Measurements from ENCODE around the gene ADRA2C.

DNA sequence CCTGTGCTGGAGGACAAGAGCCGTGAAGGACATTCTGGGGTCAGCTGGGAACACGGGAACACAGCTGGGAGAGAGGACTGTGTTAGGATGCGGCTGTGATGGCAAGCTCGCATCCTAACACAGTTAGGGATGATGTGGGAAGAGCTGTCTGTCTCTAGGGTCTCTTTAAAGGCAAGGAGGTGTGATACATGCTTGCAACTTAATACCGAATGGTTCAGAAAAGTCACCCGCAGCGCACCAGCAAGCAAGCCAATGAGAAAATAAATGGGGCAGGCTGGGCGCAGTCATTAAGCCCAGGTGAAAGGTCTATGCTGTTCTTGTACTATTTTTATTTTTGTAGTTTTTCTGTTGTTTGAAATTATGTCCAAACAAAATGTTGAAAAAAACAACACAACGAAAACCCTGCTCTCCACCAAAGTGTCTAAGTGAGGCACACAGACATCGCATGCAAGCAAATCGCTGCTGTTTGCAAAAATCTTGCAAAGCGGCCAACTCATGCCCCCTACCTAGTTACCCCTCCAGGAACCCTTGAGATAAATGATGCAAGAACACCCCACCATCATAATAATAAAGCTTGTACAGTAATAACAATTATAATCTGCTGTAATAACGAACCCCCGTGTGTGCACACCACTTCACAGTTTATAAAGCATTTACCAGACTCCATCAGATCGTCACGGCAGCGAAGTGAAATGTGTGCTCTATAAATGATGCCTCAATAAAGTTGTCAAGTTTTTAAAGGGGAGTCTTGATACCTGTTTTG is 17.9 kb upstream of the ADRA2C start:
- TF ChIP-seq, protein P1, sequence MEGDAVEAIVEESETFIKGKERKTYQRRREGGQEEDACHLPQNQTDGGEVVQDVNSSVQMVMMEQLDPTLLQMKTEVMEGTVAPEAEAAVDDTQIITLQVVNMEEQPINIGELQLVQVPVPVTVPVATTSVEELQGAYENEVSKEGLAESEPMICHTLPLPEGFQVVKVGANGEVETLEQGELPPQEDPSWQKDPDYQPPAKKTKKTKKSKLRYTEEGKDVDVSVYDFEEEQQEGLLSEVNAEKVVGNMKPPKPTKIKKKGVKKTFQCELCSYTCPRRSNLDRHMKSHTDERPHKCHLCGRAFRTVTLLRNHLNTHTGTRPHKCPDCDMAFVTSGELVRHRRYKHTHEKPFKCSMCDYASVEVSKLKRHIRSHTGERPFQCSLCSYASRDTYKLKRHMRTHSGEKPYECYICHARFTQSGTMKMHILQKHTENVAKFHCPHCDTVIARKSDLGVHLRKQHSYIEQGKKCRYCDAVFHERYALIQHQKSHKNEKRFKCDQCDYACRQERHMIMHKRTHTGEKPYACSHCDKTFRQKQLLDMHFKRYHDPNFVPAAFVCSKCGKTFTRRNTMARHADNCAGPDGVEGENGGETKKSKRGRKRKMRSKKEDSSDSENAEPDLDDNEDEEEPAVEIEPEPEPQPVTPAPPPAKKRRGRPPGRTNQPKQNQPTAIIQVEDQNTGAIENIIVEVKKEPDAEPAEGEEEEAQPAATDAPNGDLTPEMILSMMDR (IDR thresholded peaks at IDR 0.05) = no peak
- TF ChIP-seq POLR2A (IDR thresholded peaks at IDR 0.05) (no peak), POLR2AphosphoS5 (IDR thresholded peaks at IDR 0.05; ENCODE audit: insufficient read depth in 1 of 2, low read depth in 1 of 2) (no peak)
